ENCODE measurements around the gene ZNF275.

GRCh38 chrX:153382563-153383482, 48.9 kb downstream of the ZNF275 start:
- TF ChIP-seq EZH2 (IDR thresholded peaks at IDR 0.05) (no peak), CTCF (IDR thresholded peaks at IDR 0.05) (no peak)
